K562 (cell line): ENCODE data around the gene CDH2. TPM values are rescaled to one million over a fixed set of nuclear protein-coding genes. Genes with fewer than 3 reads are reported as not detected.

ENCODE experiments used
- ATAC-seq: fragments of 200-7000 bp; cut with Tn5 transposase; 3 replicates; pipeline ENCODE4 v1.9.1; 2020; ENCODE audit warnings: moderate library complexity
- BruUV-seq: library from RNA; stranded (reverse); fragments of 400-500 nt; replicated peaks from 2 replicates; lab custom pipeline; 2021; lab: Mats Ljungman, UMichigan
- CTCF ChIA-PET: fragments of 300-600 bp; formaldehyde crosslinking; extraction: SDS; loops from one replicate; lab custom pipeline; 2021; ENCODE audit warnings: low intra/inter-chr PET ratio; lab: Yijun Ruan, JAX
- POLR2A ChIA-PET: fragments of 300-600, 350-650 bp; sonication (Branson Sonifier 250); formaldehyde crosslinking; extraction: SDS; loops from one replicate; lab custom pipeline; 2021; ENCODE audit warnings: antibody characterized with exemption, inconsistent platforms; lab: Yijun Ruan, JAX
- DNase-seq, 4 experiments: peaks; one replicate each; pipeline versions ENCODE4 v3.0.0 to v3.0.0-alpha.2; 2011 to 2018; ENCODE audit warnings: low spot score in 3 of 4, mixed read lengths in 3 of 4; ENCODE audit errors: extremely low read depth in 1 of 4
- FAIRE-seq: peaks from 2 replicates; lab custom pipeline; 2011; peaks lifted over from hg19 to GRCh38; lab: Jason Lieb, UNC
- H2AFZ ChIP-seq: 2 replicates; pipeline ENCODE4 v1.6.0; 2011; ENCODE audit warnings: low read depth, low read length, control low read depth, inconsistent platforms
- H3K27ac ChIP-seq: fragments of 200-600 bp; 3 replicates; pipeline ENCODE4 v1.8.0; 2011; ENCODE audit warnings: low read depth, mild to moderate bottlenecking, control low read depth, inconsistent platforms, low read length, moderate library complexity, mixed read lengths; ENCODE audit errors: extremely low read depth
- H3K27me3 ChIP-seq, 2 experiments: fragments of 300-600 bp in 1 of 2; 2 replicates in 1 of 2; 3 replicates in 1 of 2; pipeline versions ENCODE4 v1.6.0 to v1.8.0; 2011; ENCODE audit warnings: inconsistent platforms in 2 of 2, low read length in 2 of 2, mild to moderate bottlenecking in 1 of 2, mixed read lengths in 1 of 2, moderate library complexity in 1 of 2; ENCODE audit not compliant: control insufficient read depth in 2 of 2, insufficient read depth in 2 of 2
- H3K36me3 ChIP-seq: fragments of 300-600 bp; 3 replicates; pipeline ENCODE4 v1.8.0; 2011; ENCODE audit warnings: mild to moderate bottlenecking, low read length, inconsistent platforms; ENCODE audit not compliant: control insufficient read depth, insufficient read depth
- H3K4me1 ChIP-seq, 2 experiments: fragments of 200-600 bp in 1 of 2; replicated peaks in 1 of 2; 2 replicates in 1 of 2; 3 replicates in 1 of 2; pipeline versions ENCODE4 v1.5.1 to v1.8.0; 2011; ENCODE audit warnings: inconsistent platforms in 2 of 2, low read length in 2 of 2, mild to moderate bottlenecking in 1 of 2, mixed read lengths in 1 of 2, moderate library complexity in 1 of 2; ENCODE audit not compliant: control insufficient read depth in 2 of 2, insufficient read depth in 2 of 2
- H3K4me2 ChIP-seq: 2 replicates; pipeline ENCODE4 v1.6.1; 2011; ENCODE audit warnings: low read length, control low read depth, inconsistent platforms, mixed read lengths; ENCODE audit not compliant: insufficient read depth
- H3K4me3 ChIP-seq: fragments of 200-600 bp; sonication (generic), shearing (Covaris generic); 2 replicates; pipeline ENCODE4 v1.5.1; 2016; ENCODE audit warnings: control low read depth, inconsistent platforms
- H3K79me2 ChIP-seq: fragments of 200-600 bp; 3 replicates; pipeline ENCODE4 v1.8.0; 2011; ENCODE audit warnings: low read length, inconsistent platforms; ENCODE audit not compliant: control insufficient read depth, insufficient read depth
- H3K9ac ChIP-seq, 2 experiments: 2 replicates each; pipeline versions ENCODE4 v1.6.0 to v1.6.1; 2011; ENCODE audit warnings: low read depth in 2 of 2, low read length in 2 of 2, control low read depth in 1 of 2, inconsistent platforms in 1 of 2, mild to moderate bottlenecking in 1 of 2, mixed read lengths in 1 of 2; ENCODE audit not compliant: insufficient read depth in 1 of 2
- H3K9me1 ChIP-seq: one replicate; pipeline ENCODE4 v1.6.0; 2011; ENCODE audit warnings: inconsistent platforms, mild to moderate bottlenecking, low read length, moderate library complexity; ENCODE audit not compliant: control insufficient read depth, insufficient read depth
- H3K9me3 ChIP-seq: replicated peaks from 2 replicates; pipeline ENCODE4 v1.5.1; 2011; ENCODE audit warnings: low read depth, low read length, inconsistent platforms; ENCODE audit not compliant: control insufficient read depth, insufficient read depth
- H4K20me1 ChIP-seq: replicated peaks from 2 replicates; pipeline ENCODE4 v1.6.1; 2011; ENCODE audit warnings: low read length, inconsistent platforms, mixed read lengths; ENCODE audit not compliant: control insufficient read depth, insufficient read depth
- BRCA1 ChIP-seq, 2 experiments: fragments of 450-650 bp in 1 of 2; sonication (generic) in 1 of 2; formaldehyde crosslinking in 1 of 2; IDR thresholded peaks; 2 replicates each; pipeline versions ENCODE4 v1.5.0 to v1.6.1; 2017 to 2020; ENCODE audit warnings: mild to moderate bottlenecking in 1 of 2, missing genetic modification reagents in 1 of 2
- CBFA2T2 ChIP-seq: fragments of 450-650 bp; conservative IDR thresholded peaks from 2 replicates; pipeline ENCODE4 v1.6.1; 2017; ENCODE audit warnings: mild to moderate bottlenecking
- KLF16 ChIP-seq: IDR thresholded peaks from 2 replicates; pipeline ENCODE4 v1.6.1; 2016; ENCODE audit warnings: antibody characterized with exemption
- NR2C2 ChIP-seq, 2 experiments: fragments of 200-800 bp in 1 of 2; sonication (Bioruptor generic) in 1 of 2; sonication (generic) in 1 of 2; formaldehyde crosslinking in 1 of 2; IDR thresholded peaks; 2 replicates each; pipeline versions ENCODE4 v1.6.1 to v1.8.0; 2016 to 2022; ENCODE audit warnings: mild to moderate bottlenecking in 1 of 2, missing compliant biosample characterization in 1 of 2, missing genetic modification characterization in 1 of 2, missing genetic modification reagents in 1 of 2
- SMAD1 ChIP-seq: fragments of 150-350 bp; IDR thresholded peaks from 2 replicates; pipeline ENCODE4 v1.6.1; 2014; ENCODE audit warnings: low read length, low read depth; ENCODE audit not compliant: partially characterized antibody
- SMARCB1 ChIP-seq: IDR thresholded peaks from 2 replicates; pipeline ENCODE4 v1.6.1; 2011; ENCODE audit warnings: improper control_type of control experiment, low read depth; ENCODE audit not compliant: insufficient read length
- STAT5B ChIP-seq: fragments of 250-450 bp; sonication (Bioruptor Pico); IDR thresholded peaks from 2 replicates; pipeline ENCODE4 v1.8.0; 2021; ENCODE audit warnings: mild to moderate bottlenecking, inconsistent platforms
- WGBS: fragments of 100-300 bp; shearing (Covaris generic); methylation state at CpG from one replicate; pipeline ENCODE4 v1.1.6; 2016; ENCODE audit warnings: low coverage, mixed read lengths; ENCODE audit not compliant: insufficient coverage; ENCODE audit errors: missing lambda C conversion rate; 5-methylcytosine and 5-hydroxymethylcytosine counted together
- in situ Hi-C: fragments of 300-500 bp; cut with MboI; formaldehyde crosslinking; loops from 4 replicates; pipeline ENCODE4 v1.15.0; 2018; ENCODE audit warnings: inconsistent platforms, mixed read lengths
- intact Hi-C: fragments of 100-400 bp; cut with micrococcal nuclease; formaldehyde crosslinking; loops from 2 replicates; pipeline ENCODE4 v1.14.2; 2022
- polyA plus RNA-seq, 8 experiments: library from polyadenylated mRNA; depleted of rRNA in 4 of 8; stranded (reverse) in 5 of 8; unstranded in 3 of 8; fragments of >200 nt; fragmentation: Nextera tagmentation in 2 of 8; fragmentation: Illumina TruSeq in 1 of 8; extraction: Ambion mirVana in 2 of 8; extraction: Trizol in 1 of 8; gene quantifications; 2 replicates each; pipeline versions ENCODE4 v1.2.1 to v1.2.3, GENCODE V29; 2011 to 2014; ENCODE audit warnings: inconsistent platforms in 1 of 8, missing spikeins in 1 of 8
- total RNA-seq, 7 experiments: library from RNA; depleted of rRNA in 6 of 7; stranded (reverse); fragments of >200 nt in 6 of 7; fragmentation: Illumina TruSeq in 2 of 7; extraction: Trizol in 2 of 7; gene quantifications; 2 replicates each; pipeline versions ENCODE4 v1.2.1 to v1.2.3, GENCODE V29; 2011 to 2021; ENCODE audit warnings: low replicate concordance in 1 of 7
- TF ChIP-seq, protein P1 (sequence below): sonication (generic); formaldehyde crosslinking; IDR thresholded peaks from 2 replicates; pipeline ENCODE4 v1.8.1; 2022; ENCODE audit warnings: missing genetic modification reagents
- TF ChIP-seq, protein P2 (sequence below): IDR thresholded peaks from 2 replicates; pipeline ENCODE4 v1.6.1; 2014; ENCODE audit warnings: antibody characterized with exemption
- TF ChIP-seq, protein P3 (sequence below): sonication (generic); formaldehyde crosslinking; IDR thresholded peaks from 2 replicates; pipeline ENCODE4 v1.5.0; 2020; ENCODE audit warnings: missing genetic modification reagents

Gene CDH2
- total and polyA plus RNA-seq, 9 of the 15 experiments (the other 6 are each of a cell fraction or from before 2014, with no cell fraction given): 0.04 TPM; not detected in 8

DNA sequence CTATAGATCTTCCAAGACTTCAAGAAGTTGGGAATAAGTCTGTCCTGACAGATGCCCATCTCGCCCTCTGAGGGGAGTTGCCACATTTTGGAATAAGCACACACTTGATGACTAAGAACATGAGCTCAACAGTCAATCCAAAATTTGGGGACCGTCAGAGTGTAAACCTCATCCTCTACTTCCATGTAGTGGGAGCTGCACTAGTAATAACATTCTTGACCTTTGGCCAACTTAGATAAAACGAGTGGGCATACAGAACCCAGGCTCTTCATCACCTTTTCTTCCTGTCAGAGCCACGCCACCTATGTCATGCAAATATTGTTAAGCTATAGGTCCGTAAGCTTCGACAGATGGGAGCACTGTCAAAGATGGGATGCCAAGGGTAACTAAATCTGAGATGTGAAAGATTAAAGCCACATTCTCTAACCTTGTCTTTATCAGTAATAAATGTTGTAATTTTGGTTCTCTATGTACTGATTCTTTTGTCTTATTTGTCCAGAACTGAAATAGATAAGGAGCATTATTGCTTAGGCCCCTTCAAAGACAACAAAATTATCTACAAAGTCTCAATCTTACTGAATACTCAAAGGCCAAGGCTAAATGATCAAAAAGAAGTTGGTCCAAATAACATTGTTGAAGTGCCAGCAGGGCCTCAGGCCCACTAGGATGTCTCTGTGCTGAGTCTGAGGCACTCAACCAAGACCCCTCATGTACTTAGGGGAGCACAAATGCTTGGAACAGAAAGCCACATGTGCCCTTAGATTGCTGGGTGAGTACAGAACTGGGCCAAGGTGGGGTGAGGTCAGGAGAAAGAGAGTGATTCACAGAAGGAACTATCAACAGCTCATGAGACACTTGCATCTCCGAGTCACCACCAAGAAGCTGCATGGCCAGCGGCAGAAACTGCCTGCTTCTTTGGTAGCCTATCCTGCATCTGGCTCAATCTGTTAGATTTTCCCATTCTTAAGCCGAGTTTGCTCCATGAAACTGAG is 15.0 kb downstream of the CDH2 start:
- POLR2A ChIA-PET: interaction anchor here (0.6 kb wide), 1 partner anchor 400 kb away, joined by 3 read pairs; no protein-coding TSS in a partner anchor
- H3K9me1 ChIP-seq: no peaks in the 10 kb centered on the region

More for the DNA sequence above, 15.0 kb downstream of the CDH2 start:
- 0% methylated on average over 9 of the region's 9 CpGs for WGBS
- H3K9ac ChIP-seq: no peak overlapping the region
- CTCF ChIA-PET: no interaction called here
- in situ Hi-C loops: no loop called here
- DNase-seq (no peak), ATAC-seq (no peak), FAIRE-seq (no peak)
- no peak overlapping the region for H3K4me3 ChIP-seq
- TF ChIP-seq SMAD1: no peak
- no peak for TF ChIP-seq BRCA1 (IDR thresholded peaks at IDR 0.05)
- no peak for TF ChIP-seq BRCA1 (CRISPR knock-in tag; IDR thresholded peaks at IDR 0.05)
- no peak for TF ChIP-seq SMARCB1
- TF ChIP-seq NR2C2 (CRISPR knock-in tag; IDR thresholded peaks at IDR 0.05): no peak
- no peak for TF ChIP-seq NR2C2 (tag; IDR thresholded peaks at IDR 0.05)
- TF ChIP-seq, protein P1, sequence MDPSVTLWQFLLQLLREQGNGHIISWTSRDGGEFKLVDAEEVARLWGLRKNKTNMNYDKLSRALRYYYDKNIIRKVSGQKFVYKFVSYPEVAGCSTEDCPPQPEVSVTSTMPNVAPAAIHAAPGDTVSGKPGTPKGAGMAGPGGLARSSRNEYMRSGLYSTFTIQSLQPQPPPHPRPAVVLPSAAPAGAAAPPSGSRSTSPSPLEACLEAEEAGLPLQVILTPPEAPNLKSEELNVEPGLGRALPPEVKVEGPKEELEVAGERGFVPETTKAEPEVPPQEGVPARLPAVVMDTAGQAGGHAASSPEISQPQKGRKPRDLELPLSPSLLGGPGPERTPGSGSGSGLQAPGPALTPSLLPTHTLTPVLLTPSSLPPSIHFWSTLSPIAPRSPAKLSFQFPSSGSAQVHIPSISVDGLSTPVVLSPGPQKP (CRISPR knock-in tag): no peak
- TF ChIP-seq, protein P2, sequence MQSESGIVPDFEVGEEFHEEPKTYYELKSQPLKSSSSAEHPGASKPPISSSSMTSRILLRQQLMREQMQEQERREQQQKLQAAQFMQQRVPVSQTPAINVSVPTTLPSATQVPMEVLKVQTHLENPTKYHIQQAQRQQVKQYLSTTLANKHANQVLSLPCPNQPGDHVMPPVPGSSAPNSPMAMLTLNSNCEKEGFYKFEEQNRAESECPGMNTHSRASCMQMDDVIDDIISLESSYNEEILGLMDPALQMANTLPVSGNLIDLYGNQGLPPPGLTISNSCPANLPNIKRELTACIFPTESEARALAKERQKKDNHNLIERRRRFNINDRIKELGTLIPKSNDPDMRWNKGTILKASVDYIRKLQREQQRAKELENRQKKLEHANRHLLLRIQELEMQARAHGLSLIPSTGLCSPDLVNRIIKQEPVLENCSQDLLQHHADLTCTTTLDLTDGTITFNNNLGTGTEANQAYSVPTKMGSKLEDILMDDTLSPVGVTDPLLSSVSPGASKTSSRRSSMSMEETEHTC: no peak
- no peak for TF ChIP-seq CBFA2T2
- no peak for TF ChIP-seq STAT5B (CRISPR knock-in tag)
- TF ChIP-seq, protein P3, sequence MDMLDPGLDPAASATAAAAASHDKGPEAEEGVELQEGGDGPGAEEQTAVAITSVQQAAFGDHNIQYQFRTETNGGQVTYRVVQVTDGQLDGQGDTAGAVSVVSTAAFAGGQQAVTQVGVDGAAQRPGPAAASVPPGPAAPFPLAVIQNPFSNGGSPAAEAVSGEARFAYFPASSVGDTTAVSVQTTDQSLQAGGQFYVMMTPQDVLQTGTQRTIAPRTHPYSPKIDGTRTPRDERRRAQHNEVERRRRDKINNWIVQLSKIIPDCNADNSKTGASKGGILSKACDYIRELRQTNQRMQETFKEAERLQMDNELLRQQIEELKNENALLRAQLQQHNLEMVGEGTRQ (CRISPR knock-in tag): no peak
- no peak for TF ChIP-seq KLF16
- intact Hi-C loops: no loop called here
- BruUV-seq: no TSS peak
- H3K9me3 ChIP-seq: no peaks in the 10 kb centered on the region
- H3K36me3 ChIP-seq: no peaks in the 10 kb centered on the region
- H3K27me3 ChIP-seq: no peaks in the 10 kb centered on the region
- H2AFZ ChIP-seq: no peak overlapping the region
- no peak overlapping the region for H3K27ac ChIP-seq
- no peaks in the 10 kb centered on the region for H4K20me1 ChIP-seq
- no peaks in the 10 kb centered on the region for H3K79me2 ChIP-seq
- H3K4me1 ChIP-seq: no peaks in the 10 kb centered on the region
- no peak overlapping the region for H3K4me2 ChIP-seq
